ENCODE measurements around the gene B4GALNT2.

GRCh38 chr17:49122566-49122965, 10.0 kb upstream of the B4GALNT2 start:
- TF ChIP-seq GABPA (IDR thresholded peaks at IDR 0.05; ENCODE audit: low read depth) (no peak), POLR2AphosphoS5 (IDR thresholded peaks at IDR 0.05; ENCODE audit: low read depth) (no peak), CTCF (IDR thresholded peaks at IDR 0.05; ENCODE audit: insufficient read depth, low read length) (no peak), REST (IDR thresholded peaks at IDR 0.05; ENCODE audit: insufficient replicate concordance, low read depth) (no peak), SPI1 (IDR thresholded peaks at IDR 0.05; ENCODE audit: borderline replicate concordance, low read depth) (no peak)
